Sigmoid colon (tissue), 7 donors: Measurements from ENCODE around the gene KRTAP19-1. TPM values are rescaled to one million over a fixed set of nuclear protein-coding genes. Genes with fewer than 3 reads are reported as not detected.

Source experiments
- DNase-seq: peaks from one replicate; pipeline ENCODE4 v3.0.0-alpha.2; 2019
- H3K27ac ChIP-seq, 4 donors: fragments of 200-600 bp; sonication (generic); one replicate each; pipeline ENCODE4 v1.5.1; 2016 to 2019; ENCODE audit warnings: mild to moderate bottlenecking in 1 of 4
- H3K27me3 ChIP-seq, 3 donors: fragments of 200-600 bp; sonication (generic); one replicate each; pipeline ENCODE4 v1.5.1; 2019; ENCODE audit warnings: mild to moderate bottlenecking in 1 of 3
- H3K36me3 ChIP-seq, 4 donors: fragments of 200-600 bp; sonication (generic); one replicate each; pipeline ENCODE4 v1.5.1; 2016 to 2019
- H3K4me1 ChIP-seq, 4 donors: fragments of 200-600 bp; sonication (generic); one replicate each; pipeline ENCODE4 v1.5.1; 2017 to 2019
- H3K4me3 ChIP-seq, 4 donors: fragments of 200-600 bp; sonication (generic); one replicate each; pipeline ENCODE4 v1.5.1; 2017 to 2019; ENCODE audit warnings: mild to moderate bottlenecking in 2 of 4, moderate library complexity in 1 of 4
- H3K9me3 ChIP-seq, 4 donors: fragments of 200-600 bp in 3 of 4; sonication (generic) in 3 of 4; one replicate each; pipeline versions ENCODE4 v1.5.1 to v1.6.1; 2013 to 2019
- CTCF ChIP-seq, 4 experiments: fragments of 450-650 bp in 3 of 4; fragments of 200-600 bp in 1 of 4; IDR thresholded peaks; one replicate each; pipeline ENCODE4 v1.5.1; 2016 to 2019; ENCODE audit warnings: antibody characterized with exemption in 4 of 4, mild to moderate bottlenecking in 3 of 4, moderate library complexity in 2 of 4
- EP300 ChIP-seq, 4 donors: sonication (generic); formaldehyde crosslinking; IDR thresholded peaks; one replicate each; pipeline ENCODE4 v1.6.1; 2017; ENCODE audit warnings: antibody characterized with exemption in 4 of 4
- POLR2A ChIP-seq, 2 donors: fragments of 450-650 bp; IDR thresholded peaks; one replicate each; pipeline ENCODE4 v1.6.1; 2016; ENCODE audit warnings: antibody characterized with exemption in 2 of 2, mild to moderate bottlenecking in 2 of 2, moderate library complexity in 2 of 2
- POLR2AphosphoS5 ChIP-seq, 4 donors: sonication (generic); formaldehyde crosslinking; IDR thresholded peaks; one replicate each; pipeline ENCODE4 v1.6.1; 2017; ENCODE audit warnings: antibody characterized with exemption in 4 of 4
- WGBS, 2 donors: extraction: QIAGEN DNeasy Blood & Tissue Kit; methylation state at CpG; one replicate each; pipeline ENCODE4 v1.1.7; 2013; 5-methylcytosine and 5-hydroxymethylcytosine counted together
- intact Hi-C: fragments of 100-400 bp; cut with DNase I; formaldehyde crosslinking; loops from one replicate; pipeline ENCODE4 v1.15.1; 2023
- polyA plus RNA-seq, 3 donors: library from polyadenylated mRNA; stranded (reverse); fragments of 200-250 nt; gene quantifications; one replicate each; pipeline ENCODE4 v1.2.3, GENCODE V29; 2013
- total RNA-seq, 4 donors: library from RNA; depleted of rRNA; stranded (reverse); fragments of >200 nt; gene quantifications; one replicate each; pipeline ENCODE4 v1.1.0, GENCODE V29; 2016
- donor health status: healthy with polysubstance abuse.
- donor health status: Bipolar disorder and iron deficiency.
- donor health status: healthy.

KRTAP19-1 gene
- total and polyA plus RNA-seq, 7 donors = not detected

- intact Hi-C loops = no loop called here
- no peaks in the 10 kb centered on the region for H3K36me3 ChIP-seq
- 73 to 80% methylated on average over 4 of the region's 4 CpGs for WGBS, 2 donors
- no peak for DNase-seq
- H3K27ac ChIP-seq = no peak within 1 kb of the TSS
- no peak for TF ChIP-seq CTCF (IDR thresholded peaks at IDR 0.05)
- no peak for TF ChIP-seq POLR2A (IDR thresholded peaks at IDR 0.05)
- no peak within 1 kb of the TSS for H3K4me3 ChIP-seq
- H3K9me3 ChIP-seq = peaks cover 0 to 3% (median under 1%) of the 10 kb centered on the region in 4 donors
- no peaks in the 10 kb centered on the region for H3K27me3 ChIP-seq
- no peaks in the 10 kb centered on the region for H3K4me1 ChIP-seq
Measured at GRCh38 chr21:30497065-30497464, 16.9 kb upstream of the KRTAP19-1 start, which contains the start of gene KRTAP19-4. KRTAP19-4 (minus strand) TSS chr21:30497165; CDS start chr21:30497110, 55 bp downstream.

- Histone ChIP-seq H3K9me3 (peaks cover 0 to 3% (median 0%) of the 10 kb centered on the region in 4 donors), H3K36me3 (no peaks in the 10 kb centered on the region), H3K4me1 (no peaks in the 10 kb centered on the region), H3K4me3 (no peak within 1 kb of the TSS), H3K27me3 (no peaks in the 10 kb centered on the region), H3K27ac (no peak within 1 kb of the TSS)
- DNase-seq = no peak
- intact Hi-C loops = no loop called here
- 81 to 92% methylated on average over 2 of the region's 2 CpGs for WGBS, 2 donors
- no peak for TF ChIP-seq POLR2A (IDR thresholded peaks at IDR 0.05)
- TF ChIP-seq EP300 (IDR thresholded peaks at IDR 0.05) = no peak
- TF ChIP-seq CTCF (IDR thresholded peaks at IDR 0.05) = no peak
- no peak for TF ChIP-seq POLR2AphosphoS5 (IDR thresholded peaks at IDR 0.05)
Measured at GRCh38 chr21:30491963-30492428, 11.8 kb upstream of the KRTAP19-1 start, which contains the start of gene KRTAP19-3. KRTAP19-3 (minus strand) TSS chr21:30492013; CDS start chr21:30491957, 56 bp downstream.

GRCh38 chr21:30487336-30487735, 7.2 kb upstream of the KRTAP19-1 start, which contains the start of gene KRTAP19-2:
KRTAP19-2 (minus strand) TSS chr21:30487436; CDS start chr21:30487348, 88 bp downstream.
- H3K4me1 ChIP-seq = no peaks in the 10 kb centered on the region
- no peak within 1 kb of the TSS for H3K4me3 ChIP-seq
- no peaks in the 10 kb centered on the region for H3K36me3 ChIP-seq
- no peak for TF ChIP-seq CTCF (IDR thresholded peaks at IDR 0.05)
- no peak for DNase-seq
- no peaks in the 10 kb centered on the region for H3K27me3 ChIP-seq
- 84 to 86% methylated on average over 2 of the region's 2 CpGs for WGBS, 2 donors
- intact Hi-C loops = no loop called here
- no peak within 1 kb of the TSS for H3K27ac ChIP-seq
- no peaks in the 10 kb centered on the region for H3K9me3 ChIP-seq

- no peak overlapping the region for H3K27ac ChIP-seq
- H3K4me3 ChIP-seq = no peak overlapping the region
- TF ChIP-seq POLR2AphosphoS5 (IDR thresholded peaks at IDR 0.05) (no peak), CTCF (IDR thresholded peaks at IDR 0.05) (no peak), EP300 (IDR thresholded peaks at IDR 0.05) (no peak), POLR2A (IDR thresholded peaks at IDR 0.05) (no peak)
- H3K4me1 ChIP-seq = no peaks in the 10 kb centered on the region
- intact Hi-C loops = no loop called here
- WGBS, 2 donors = 37 to 61% methylated on average over 2 of the region's 2 CpGs
- DNase-seq = no peak
- no peaks in the 10 kb centered on the region for H3K36me3 ChIP-seq
- H3K9me3 ChIP-seq = no peaks in the 10 kb centered on the region
- H3K27me3 ChIP-seq = no peaks in the 10 kb centered on the region
Measured at GRCh38 chr21:30486180-30486579, 6.0 kb upstream of the KRTAP19-1 start.

GRCh38 chr21:30482130-30482529, 2.0 kb upstream of the KRTAP19-1 start:
- Histone ChIP-seq H3K9me3 (no peaks in the 10 kb centered on the region), H3K4me3 (no peak overlapping the region), H3K27ac (no peak overlapping the region), H3K27me3 (no peaks in the 10 kb centered on the region), H3K4me1 (no peaks in the 10 kb centered on the region), H3K36me3 (no peaks in the 10 kb centered on the region)
- no peak for DNase-seq
- 78 to 81% methylated on average over 2 of the region's 2 CpGs for WGBS, 2 donors
- TF ChIP-seq EP300 (IDR thresholded peaks at IDR 0.05) (no peak), CTCF (IDR thresholded peaks at IDR 0.05) (no peak), POLR2AphosphoS5 (IDR thresholded peaks at IDR 0.05) (no peak), POLR2A (IDR thresholded peaks at IDR 0.05) (no peak)
- intact Hi-C loops = no loop called here
